Pancreas (tissue), 10 donors: Measurements from ENCODE around the gene SLC15A1. TPM values are rescaled to one million over a fixed set of nuclear protein-coding genes. Genes with fewer than 3 reads are reported as not detected.
"Not testable (repeated sequence)": the region's sequence is repeated elsewhere in the genome, so short reads cannot be mapped to it uniquely, and the experiment has no call there.

Experiments
- ATAC-seq, 4 donors: fragments of 200-7000 bp; cut with Tn5 transposase; one replicate each; pipeline versions ENCODE4 v1.8.0 to v1.9.1; 2020; ENCODE audit warnings: mild to moderate bottlenecking in 4 of 4, moderate library complexity in 4 of 4
- DNase-seq, 6 donors: peaks; one replicate each; pipeline ENCODE4 v3.0.0-alpha.2; 2020
- FAIRE-seq: peaks from 2 replicates; lab custom pipeline; 2012; peaks lifted over from hg19 to GRCh38; lab: Jason Lieb, UNC
- H3K27ac ChIP-seq, 4 donors: fragments of 200-600 bp; sonication (generic); 1 replicate in 3 of 4; 2 replicates in 1 of 4; pipeline versions ENCODE4 v1.5.0 to v1.8.0; 2020
- H3K27me3 ChIP-seq, 4 donors: fragments of 200-600 bp; one replicate each; pipeline ENCODE4 v1.8.0; 2021
- H3K36me3 ChIP-seq, 3 donors: fragments of 200-600 bp; sonication (generic) in 1 of 3; one replicate each; pipeline versions ENCODE4 v1.5.0 to v1.8.0; 2020 to 2021
- H3K4me1 ChIP-seq, 3 donors: fragments of 200-600 bp; one replicate each; pipeline ENCODE4 v1.8.0; 2021
- H3K4me3 ChIP-seq, 4 donors: fragments of 200-600 bp; sonication (generic) in 2 of 4; one replicate each; pipeline versions ENCODE4 v1.5.0 to v1.8.0; 2020 to 2021
- H3K9me3 ChIP-seq, 4 donors: fragments of 200-600 bp; one replicate each; pipeline ENCODE4 v1.8.0; 2021
- WGBS, 2 donors: extraction: QIAGEN DNeasy Blood & Tissue Kit; methylation state at CpG; one replicate each; pipeline ENCODE4 v1.1.7; 2013; 5-methylcytosine and 5-hydroxymethylcytosine counted together
- intact Hi-C, 3 donors: fragments of 100-400 bp; cut with DNase I; formaldehyde crosslinking; loops; one replicate each; pipeline versions ENCODE4 v1.11.1 to v1.14.2; 2022
- polyA plus RNA-seq, 2 donors: library from polyadenylated mRNA; stranded (reverse); fragments of 200-250 nt; gene quantifications; one replicate each; pipeline ENCODE4 v1.2.3, GENCODE V29; 2013
- total RNA-seq, 6 donors: library from RNA; stranded (reverse); fragmentation: NEBNext Ultra II Directional in 4 of 6; extraction: Animal tissue kit (Norgen Biotek cat#: 25700) in 4 of 6; gene quantifications; one replicate each; pipeline versions ENCODE4 v1.2.1 to v1.2.4, GENCODE V29; 2021 to 2023
- TF ChIP-seq, protein P1 (sequence below), 4 donors: fragments of 200-600 bp; sonication (generic) in 3 of 4; IDR thresholded peaks; one replicate each; pipeline versions ENCODE4 v1.5.0 to v1.8.0; 2021; ENCODE audit warnings: antibody characterized with exemption in 4 of 4
- donor health status: healthy with polysubstance abuse.
- donor health status: DM: no; HTN: no; CAD: no; lungs with moderate emphysema.
- donor health status: DM: no; HTN: no; CAD: no.
- donor health status: control.
- donor health status: control.
- donor health status: Bipolar disorder and iron deficiency.
- donor health status: DM: yes; HTN: yes; CAD: no.
- donor health status: DM: no; HTN: no; CAD: no.
- donor health status: DM: no; HTN: no; CAD: no.
- donor health status: DM: yes; HTN: yes; CAD: no.

SLC15A1 gene
- total and polyA plus RNA-seq, 8 donors = 4.6 to 16.7 (median 6.6) TPM

DNA sequence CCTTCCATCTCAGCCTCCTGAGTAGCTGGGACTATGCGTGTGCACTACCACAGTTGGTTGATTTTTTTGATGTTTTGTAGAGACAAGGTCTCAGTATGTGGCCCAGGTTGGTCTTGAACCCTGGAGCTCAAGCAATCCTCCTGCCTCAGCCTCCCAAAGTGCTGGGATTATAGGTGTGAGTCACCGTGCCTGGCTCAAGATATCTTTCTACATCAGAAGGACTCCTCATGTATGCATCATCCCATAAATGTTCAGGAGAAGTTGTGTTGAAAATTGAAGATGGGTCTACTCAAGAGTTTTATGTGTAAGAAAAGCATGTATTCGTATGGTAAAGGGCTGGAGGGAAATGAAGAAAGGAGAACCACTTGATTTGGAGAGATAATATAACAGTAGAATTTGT, 103.8 kb downstream of the SLC15A1 start:
- DNase-seq (no peak), FAIRE-seq (no peak), ATAC-seq (no peak)
- H3K36me3 ChIP-seq = no peaks in the 10 kb centered on the region
- intact Hi-C loops = loop anchor here in 1 of 3 donors (10.0 kb wide), 1 partner anchor 64 kb away; no protein-coding TSS in a partner anchor
- TF ChIP-seq, protein P1, sequence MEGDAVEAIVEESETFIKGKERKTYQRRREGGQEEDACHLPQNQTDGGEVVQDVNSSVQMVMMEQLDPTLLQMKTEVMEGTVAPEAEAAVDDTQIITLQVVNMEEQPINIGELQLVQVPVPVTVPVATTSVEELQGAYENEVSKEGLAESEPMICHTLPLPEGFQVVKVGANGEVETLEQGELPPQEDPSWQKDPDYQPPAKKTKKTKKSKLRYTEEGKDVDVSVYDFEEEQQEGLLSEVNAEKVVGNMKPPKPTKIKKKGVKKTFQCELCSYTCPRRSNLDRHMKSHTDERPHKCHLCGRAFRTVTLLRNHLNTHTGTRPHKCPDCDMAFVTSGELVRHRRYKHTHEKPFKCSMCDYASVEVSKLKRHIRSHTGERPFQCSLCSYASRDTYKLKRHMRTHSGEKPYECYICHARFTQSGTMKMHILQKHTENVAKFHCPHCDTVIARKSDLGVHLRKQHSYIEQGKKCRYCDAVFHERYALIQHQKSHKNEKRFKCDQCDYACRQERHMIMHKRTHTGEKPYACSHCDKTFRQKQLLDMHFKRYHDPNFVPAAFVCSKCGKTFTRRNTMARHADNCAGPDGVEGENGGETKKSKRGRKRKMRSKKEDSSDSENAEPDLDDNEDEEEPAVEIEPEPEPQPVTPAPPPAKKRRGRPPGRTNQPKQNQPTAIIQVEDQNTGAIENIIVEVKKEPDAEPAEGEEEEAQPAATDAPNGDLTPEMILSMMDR (IDR thresholded peaks at IDR 0.05) = no peak
- H3K27me3 ChIP-seq = no peaks in the 10 kb centered on the region
- no peaks in the 10 kb centered on the region for H3K9me3 ChIP-seq
- peak overlapping the region in 2 of 4 donors; percentile 7 to 57 for H3K27ac ChIP-seq
- H3K4me3 ChIP-seq = no peak overlapping the region
- 78 to 90% methylated on average over 3 of the region's 3 CpGs for WGBS, 2 donors
- H3K4me1 ChIP-seq = peaks cover 0 to 28% (median 8%) of the 10 kb centered on the region in 3 donors

DNA sequence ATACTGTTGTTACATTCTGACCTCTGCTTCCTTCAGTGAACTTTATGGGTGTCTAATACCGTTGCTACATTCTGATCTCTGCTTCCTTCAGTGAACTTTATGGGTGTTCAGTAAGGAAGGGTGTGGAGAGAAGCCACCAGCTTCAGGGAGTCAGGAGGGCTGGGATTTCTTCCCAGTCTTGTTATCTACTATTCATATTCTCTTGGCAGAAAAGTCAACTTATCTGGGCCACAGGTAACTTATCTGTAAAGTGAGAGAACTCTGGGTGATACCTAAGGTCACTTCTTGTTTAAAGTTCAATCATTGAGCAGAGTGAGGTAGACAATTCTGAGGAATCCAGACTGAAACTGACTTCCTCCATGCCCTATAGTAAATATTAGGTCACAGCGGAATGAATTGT, 104.3 kb downstream of the SLC15A1 start:
- peaks cover 0 to 24% (median 8%) of the 10 kb centered on the region in 3 donors for H3K4me1 ChIP-seq
- intact Hi-C loops = loop anchor here in 1 of 3 donors (10.0 kb wide), 1 partner anchor 63 kb away; no protein-coding TSS in a partner anchor
- 17 to 20% methylated on average over 2 of the region's 2 CpGs for WGBS, 2 donors
- FAIRE-seq (peak; percentile 78), DNase-seq (no peak), ATAC-seq (peak; percentile 71 to 83 (median 78))
- no peaks in the 10 kb centered on the region for H3K27me3 ChIP-seq
- no peaks in the 10 kb centered on the region for H3K9me3 ChIP-seq
- TF ChIP-seq, protein P1 (IDR thresholded peaks at IDR 0.05) = no peak
- H3K4me3 ChIP-seq = no peak overlapping the region
- H3K36me3 ChIP-seq = no peaks in the 10 kb centered on the region
- H3K27ac ChIP-seq = peak overlapping the region in 2 of 4 donors; percentile 7 to 57

DNA sequence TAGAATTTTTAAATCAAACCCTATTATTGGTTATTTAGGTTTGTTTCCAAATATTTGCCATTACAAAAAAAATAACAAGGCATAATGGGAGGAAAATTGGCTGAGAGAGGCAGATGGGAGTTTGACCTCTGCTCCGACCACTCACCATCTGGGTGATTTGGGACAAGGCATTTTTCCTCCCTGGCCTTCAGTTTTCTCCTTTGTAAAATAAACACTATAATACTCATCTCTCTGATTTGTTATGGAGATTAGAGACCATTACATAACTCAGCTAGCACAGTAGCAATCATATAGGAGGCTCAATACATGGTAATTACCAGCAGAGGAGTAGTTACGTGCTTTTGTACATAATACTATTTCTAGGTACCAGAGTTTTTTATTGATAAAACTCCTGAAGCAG, 105.4 kb downstream of the SLC15A1 start:
- Histone ChIP-seq H3K9me3 (no peaks in the 10 kb centered on the region), H3K27me3 (no peaks in the 10 kb centered on the region), H3K27ac (no peak overlapping the region), H3K4me3 (no peak overlapping the region), H3K36me3 (no peaks in the 10 kb centered on the region), H3K4me1 (peaks cover 0 to 23% (median 8%) of the 10 kb centered on the region in 3 donors)
- ATAC-seq (no peak), FAIRE-seq (no peak), DNase-seq (no peak)
- TF ChIP-seq, protein P1 (IDR thresholded peaks at IDR 0.05) = no peak
- intact Hi-C loops = loop anchor here in 1 of 3 donors (10.0 kb wide), 1 partner anchor 62 kb away; no protein-coding TSS in a partner anchor
- 81 to 91% methylated on average over 2 of the region's 2 CpGs for WGBS, 2 donors

DNA sequence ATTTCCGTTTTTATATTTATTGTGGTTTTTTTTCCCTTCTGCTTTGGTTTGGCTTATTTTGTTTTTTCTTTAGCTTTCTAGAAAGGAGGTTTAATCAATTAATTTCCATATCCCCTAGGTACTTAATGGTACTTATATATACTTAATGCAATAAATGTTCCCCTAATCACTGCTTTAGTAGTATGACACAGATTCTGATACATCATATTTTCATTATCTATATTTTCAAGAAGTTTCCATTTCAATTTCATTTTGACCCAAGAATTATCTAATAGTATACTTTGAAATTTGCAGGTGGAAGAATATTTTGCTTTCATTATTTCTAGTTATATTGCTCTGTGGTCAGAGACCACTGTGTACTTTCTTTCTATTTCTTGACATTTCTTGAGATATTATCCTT, 109.0 kb downstream of the SLC15A1 start:
- ATAC-seq (no peak), DNase-seq (no peak), FAIRE-seq (no peak)
- Histone ChIP-seq H3K4me3 (no peak overlapping the region), H3K27me3 (no peaks in the 10 kb centered on the region), H3K9me3 (no peaks in the 10 kb centered on the region), H3K36me3 (no peaks in the 10 kb centered on the region), H3K4me1 (peaks cover 0 to 8% (median 2%) of the 10 kb centered on the region in 3 donors), H3K27ac (no peak overlapping the region)
- WGBS, 2 donors = 69 to 82% methylated on average over 1 of the region's 1 CpG
- TF ChIP-seq, protein P1 (IDR thresholded peaks at IDR 0.05) = no peak
- intact Hi-C loops = loop anchor here in 1 of 3 donors (10.0 kb wide), 1 partner anchor 59 kb away; no protein-coding TSS in a partner anchor

DNA sequence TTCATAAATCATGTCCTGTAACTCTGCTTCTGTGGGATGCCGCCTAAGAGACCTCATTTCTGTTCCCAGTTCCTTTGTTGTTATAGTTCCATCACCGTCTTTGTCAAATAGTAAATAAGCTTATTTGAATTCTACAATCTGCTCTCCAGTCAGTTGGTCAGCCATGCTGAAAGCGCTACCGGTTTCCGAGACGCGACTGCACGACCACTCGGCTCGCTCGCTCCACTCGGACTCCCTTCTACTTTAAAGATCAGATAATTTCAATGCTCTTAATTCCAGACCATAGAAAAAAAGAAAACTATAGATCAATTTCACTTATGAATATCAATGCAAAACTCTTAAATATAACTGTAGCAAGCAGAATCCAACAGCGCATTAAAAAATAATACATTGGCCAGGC, 111.4 kb downstream of the SLC15A1 start:
- Histone ChIP-seq H3K27ac (no peak overlapping the region), H3K9me3 (no peaks in the 10 kb centered on the region), H3K36me3 (no peaks in the 10 kb centered on the region), H3K4me1 (no peaks in the 10 kb centered on the region), H3K27me3 (no peaks in the 10 kb centered on the region), H3K4me3 (no peak overlapping the region)
- intact Hi-C loops = loop anchor here in 1 of 3 donors (10.0 kb wide), 1 partner anchor 56 kb away; no protein-coding TSS in a partner anchor
- ATAC-seq = no peak
- DNase-seq = no peak
- WGBS, 2 donors = 93% methylated on average over 13 of the region's 13 CpGs
- TF ChIP-seq, protein P1 (IDR thresholded peaks at IDR 0.05) = no peak
- FAIRE-seq = no peak

DNA sequence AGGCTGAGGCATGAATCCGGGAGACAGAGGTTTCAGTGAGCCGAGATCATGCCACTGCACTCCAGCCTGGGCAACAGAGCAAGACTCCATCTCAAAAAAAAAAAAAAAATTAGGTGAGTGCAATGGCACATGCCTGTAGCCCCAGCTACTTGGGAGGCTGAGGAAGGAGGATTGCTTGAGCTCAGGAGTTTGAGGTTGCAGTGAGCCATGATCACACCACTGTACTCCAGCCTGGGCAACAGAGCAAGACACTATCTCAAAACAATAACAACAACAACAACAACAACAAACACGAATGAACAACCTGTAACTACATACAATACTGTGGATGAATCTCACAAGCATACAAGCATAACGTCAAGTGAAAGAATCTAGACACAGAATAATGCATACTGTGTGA, 112.7 kb downstream of the SLC15A1 start:
- H3K4me1 ChIP-seq, DNase-seq, H3K36me3 ChIP-seq, FAIRE-seq, H3K9me3 ChIP-seq, H3K27ac ChIP-seq, H3K4me3 ChIP-seq, ATAC-seq, H3K27me3 ChIP-seq: not testable (repeated sequence)
- 85 to 91% methylated on average over 4 of the region's 4 CpGs for WGBS, 2 donors
- intact Hi-C loops = loop anchor here in 1 of 3 donors (10.0 kb wide), 1 partner anchor 55 kb away; no protein-coding TSS in a partner anchor

DNA sequence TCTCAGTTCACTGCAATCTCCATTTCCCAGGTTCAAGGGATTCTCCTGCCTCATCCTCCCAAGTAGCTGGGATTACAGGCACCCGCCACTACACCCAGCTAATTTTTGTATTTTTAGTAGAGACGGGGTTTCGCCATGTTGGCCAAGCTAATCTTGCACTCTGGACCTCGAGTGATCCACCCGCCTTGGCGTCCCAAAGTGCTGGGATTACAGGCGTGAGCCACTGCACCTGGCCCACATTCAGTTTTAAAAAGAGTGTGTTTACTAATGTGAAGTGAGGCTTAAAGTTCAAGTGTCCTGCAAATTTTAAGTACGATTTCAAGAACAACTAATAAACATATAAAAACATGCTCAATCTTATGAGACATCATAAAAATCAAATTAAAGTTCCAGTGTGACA, 114.1 kb downstream of the SLC15A1 start:
- H3K27ac ChIP-seq, FAIRE-seq, H3K9me3 ChIP-seq, H3K27me3 ChIP-seq, H3K36me3 ChIP-seq, ATAC-seq, H3K4me3 ChIP-seq, DNase-seq, intact Hi-C loops, H3K4me1 ChIP-seq: not testable (repeated sequence)
- WGBS, 2 donors = 86 to 92% methylated on average over 8 of the region's 8 CpGs
